Neuronal stem cell (in vitro differentiated cells): ENCODE data around the gene CD200.

Source experiments
- DNase-seq: peaks from one replicate; pipeline ENCODE4 v3.0.0-alpha.2; 2013; ENCODE audit warnings: low spot score
- H2AFZ ChIP-seq: one replicate; pipeline ENCODE4 v1.6.1; 2013; ENCODE audit warnings: mild to moderate bottlenecking, low read length, inconsistent platforms
- H2AK5ac ChIP-seq: 2 replicates; pipeline ENCODE4 v1.6.1; 2013; ENCODE audit warnings: low read depth, mild to moderate bottlenecking, inconsistent platforms, low read length, moderate library complexity, mixed read lengths
- H2BK120ac ChIP-seq: 2 replicates; pipeline ENCODE4 v1.6.1; 2013; ENCODE audit warnings: low read depth, mild to moderate bottlenecking, inconsistent platforms, low read length, moderate library complexity, mixed read lengths
- H2BK12ac ChIP-seq: one replicate; pipeline ENCODE4 v1.6.1; 2013; ENCODE audit warnings: low read length, inconsistent platforms
- H2BK15ac ChIP-seq: 2 replicates; pipeline ENCODE4 v1.6.1; 2013; ENCODE audit warnings: mild to moderate bottlenecking, low read length, inconsistent platforms, mixed read lengths
- H2BK5ac ChIP-seq: one replicate; pipeline ENCODE4 v1.6.1; 2013; ENCODE audit warnings: inconsistent platforms, mild to moderate bottlenecking, low read length, moderate library complexity
- H3K14ac ChIP-seq: one replicate; pipeline ENCODE4 v1.6.1; 2013; ENCODE audit warnings: low read length, inconsistent platforms
- H3K18ac ChIP-seq: 2 replicates; pipeline ENCODE4 v1.6.1; 2013; ENCODE audit warnings: low read length, inconsistent platforms
- H3K23ac ChIP-seq: 2 replicates; pipeline ENCODE4 v1.6.1; 2013; ENCODE audit warnings: low read depth, mild to moderate bottlenecking, mixed read lengths, low read length, inconsistent platforms; ENCODE audit not compliant: poor library complexity
- H3K27ac ChIP-seq: replicated peaks from 3 replicates; pipeline ENCODE4 v1.5.1; 2013; ENCODE audit warnings: low read length, inconsistent platforms
- H3K27me3 ChIP-seq, 3 experiments: 2 replicates each; pipeline ENCODE4 v1.6.1; 2013; ENCODE audit warnings: low read length in 3 of 3, mild to moderate bottlenecking in 2 of 3, inconsistent platforms in 1 of 3, low read depth in 1 of 3, mixed read lengths in 1 of 3, moderate library complexity in 1 of 3; ENCODE audit not compliant: control insufficient read depth in 3 of 3, insufficient read depth in 3 of 3
- H3K36me3 ChIP-seq, 2 donors: replicated peaks in 1 of 2; 2 replicates each; pipeline ENCODE4 v1.6.1; 2013; ENCODE audit warnings: low read length in 2 of 2; ENCODE audit not compliant: control insufficient read depth in 2 of 2, insufficient read depth in 2 of 2
- H3K4ac ChIP-seq: 2 replicates; pipeline ENCODE4 v1.6.1; 2013; ENCODE audit warnings: inconsistent platforms, mild to moderate bottlenecking, low read length, moderate library complexity
- H3K4me1 ChIP-seq, 2 donors: 1 replicate in 1 of 2; 2 replicates in 1 of 2; pipeline ENCODE4 v1.6.1; 2013; ENCODE audit warnings: low read length in 2 of 2, low read depth in 1 of 2; ENCODE audit not compliant: control insufficient read depth in 2 of 2, insufficient read depth in 1 of 2
- H3K4me2 ChIP-seq: one replicate; pipeline ENCODE4 v1.6.1; 2013; ENCODE audit warnings: mild to moderate bottlenecking, low read length, inconsistent platforms; ENCODE audit not compliant: insufficient read depth, poor library complexity, severe bottlenecking
- H3K4me3 ChIP-seq, 2 donors: 2 replicates each; pipeline ENCODE4 v1.5.1; 2013; ENCODE audit warnings: low read length in 2 of 2, mild to moderate bottlenecking in 2 of 2, inconsistent platforms in 1 of 2, moderate library complexity in 1 of 2
- H3K79me1 ChIP-seq: one replicate; pipeline ENCODE4 v1.6.1; 2013; ENCODE audit warnings: low read depth, mild to moderate bottlenecking, inconsistent platforms, low read length, moderate library complexity
- H3K9ac ChIP-seq: one replicate; pipeline ENCODE4 v1.6.1; 2013; ENCODE audit warnings: mild to moderate bottlenecking, low read depth, low read length, inconsistent platforms; ENCODE audit not compliant: poor library complexity
- H3K9me3 ChIP-seq, 2 donors: replicated peaks in 1 of 2; 2 replicates each; pipeline versions ENCODE3 to v1.6.1; 2013; ENCODE audit warnings: low read length in 2 of 2, mild to moderate bottlenecking in 2 of 2, inconsistent platforms in 1 of 2, low read depth in 1 of 2, mixed read lengths in 1 of 2, moderate library complexity in 1 of 2; ENCODE audit not compliant: control insufficient read depth in 2 of 2, insufficient read depth in 1 of 2
- H4K8ac ChIP-seq: one replicate; pipeline ENCODE4 v1.6.1; 2013; ENCODE audit warnings: low read depth, mild to moderate bottlenecking, inconsistent platforms, low read length, moderate library complexity
- H4K91ac ChIP-seq: one replicate; pipeline ENCODE4 v1.6.1; 2013; ENCODE audit warnings: low read length, low read depth, mild to moderate bottlenecking, inconsistent platforms; ENCODE audit not compliant: poor library complexity
- WGBS, 2 donors: extraction: QIAGEN DNeasy Blood & Tissue Kit; methylation state at CpG; one replicate each; pipeline ENCODE4 v1.1.7; 2013; ENCODE audit warnings: missing lambda C conversion rate in 2 of 2, mixed read lengths in 1 of 2; ENCODE audit not compliant: insufficient read length in 2 of 2, insufficient replicate concordance in 1 of 2; ENCODE audit errors: extremely low coverage in 2 of 2; 5-methylcytosine and 5-hydroxymethylcytosine counted together

CD200 gene

DNA sequence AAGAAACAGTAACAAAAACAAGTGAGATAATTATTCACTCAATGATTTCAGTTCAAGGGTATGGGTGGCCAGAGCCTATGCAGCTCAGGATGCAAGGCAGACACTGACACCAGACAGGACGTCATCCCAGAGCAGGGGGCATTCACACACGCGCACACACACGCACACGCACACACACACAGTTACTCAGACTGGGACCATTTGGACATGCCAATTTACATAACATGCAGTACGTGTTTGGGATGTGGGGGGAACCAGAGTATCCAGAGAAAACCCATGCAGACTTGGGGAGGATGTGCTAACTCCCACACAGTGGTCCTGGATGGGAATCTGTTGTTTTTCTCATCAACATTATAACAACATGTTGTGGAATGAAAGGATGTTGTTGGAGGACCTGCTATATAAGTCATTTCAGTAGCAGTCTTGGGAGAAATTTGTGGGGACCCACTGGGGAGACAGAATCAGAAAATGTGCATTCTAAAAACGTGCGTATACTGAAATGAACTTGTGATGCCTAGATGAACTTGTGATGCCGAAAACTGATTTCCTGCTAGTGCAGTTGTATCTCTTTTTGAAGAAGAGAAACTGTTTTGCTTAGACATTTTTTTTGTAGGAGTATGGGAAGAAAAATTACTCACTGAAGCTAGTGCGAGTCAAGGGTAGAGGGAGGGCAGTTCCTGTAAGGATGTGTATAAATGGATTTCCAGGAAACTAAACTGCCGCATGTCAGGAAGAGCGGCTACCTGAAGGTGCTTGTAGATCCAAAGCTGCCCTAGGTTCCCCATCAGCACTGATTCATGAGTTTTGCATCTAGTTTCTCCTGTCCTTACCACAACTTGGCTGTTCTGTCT is 25.2 kb downstream of the CD200 start:
- Histone ChIP-seq H4K8ac (no peak overlapping the region), H3K36me3 (peaks cover 7 to 76% of the 10 kb centered on the region in 2 donors), H3K23ac (no peak overlapping the region), H3K9me3 (peaks cover 0 to 2% of the 10 kb centered on the region in 2 donors), H2AK5ac (no peak overlapping the region), H3K4me2 (no peak overlapping the region), H3K9ac (no peak overlapping the region), H3K18ac (no peak overlapping the region), H2BK12ac (no peak overlapping the region), H4K91ac (no peak overlapping the region), H2BK15ac (no peak overlapping the region), H3K79me1 (no peaks in the 10 kb centered on the region), H2AFZ (no peak overlapping the region), H3K14ac (no peak overlapping the region), H2BK5ac (no peak overlapping the region), H3K4ac (no peak overlapping the region), H3K4me3 (no peak overlapping the region), H3K27me3 (no peaks in the 10 kb centered on the region), H2BK120ac (no peak overlapping the region), H3K4me1 (peaks cover 0 to 4% of the 10 kb centered on the region in 2 donors), H3K27ac (no peak overlapping the region)
- WGBS, 2 donors: no CpG with 5 or more reads among the region's 12 CpGs
- no peak for DNase-seq

DNA sequence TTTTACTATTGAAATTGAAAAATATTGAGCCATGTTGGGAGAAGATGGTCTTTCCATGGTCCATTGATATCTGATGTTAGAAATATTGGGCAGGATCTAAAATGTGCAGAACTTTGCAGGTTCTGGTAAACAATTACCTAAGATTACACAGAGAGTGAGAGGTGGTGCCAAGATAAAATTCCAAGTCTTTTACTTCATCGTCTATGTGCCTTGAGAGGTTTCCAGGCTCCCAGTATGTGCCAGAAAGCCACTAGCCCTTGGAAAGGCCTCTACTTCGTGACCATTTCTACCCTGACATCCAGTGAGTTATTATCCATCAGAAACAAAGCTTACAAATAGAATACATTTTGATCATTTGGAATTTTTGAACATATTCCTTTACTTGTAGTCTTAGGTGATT is 27.6 kb downstream of the CD200 start:
- Histone ChIP-seq H3K9ac (no peak overlapping the region), H2BK15ac (no peak overlapping the region), H3K27ac (no peak overlapping the region), H2AK5ac (no peak overlapping the region), H2AFZ (no peak overlapping the region), H3K4me2 (no peak overlapping the region), H2BK120ac (no peak overlapping the region), H3K36me3 (peaks cover 8 to 81% of the 10 kb centered on the region in 2 donors), H4K91ac (no peak overlapping the region), H3K18ac (no peak overlapping the region), H3K4me1 (no peaks in the 10 kb centered on the region), H3K4me3 (no peak overlapping the region), H3K27me3 (no peaks in the 10 kb centered on the region), H3K14ac (no peak overlapping the region), H2BK5ac (no peak overlapping the region), H3K23ac (no peak overlapping the region), H3K4ac (no peak overlapping the region), H4K8ac (no peak overlapping the region), H3K9me3 (peaks cover 0 to 2% of the 10 kb centered on the region in 2 donors), H3K79me1 (no peaks in the 10 kb centered on the region), H2BK12ac (no peak overlapping the region)
- WGBS, 2 donors: no CpG with 5 or more reads among the region's 2 CpGs
- no peak for DNase-seq

DNA sequence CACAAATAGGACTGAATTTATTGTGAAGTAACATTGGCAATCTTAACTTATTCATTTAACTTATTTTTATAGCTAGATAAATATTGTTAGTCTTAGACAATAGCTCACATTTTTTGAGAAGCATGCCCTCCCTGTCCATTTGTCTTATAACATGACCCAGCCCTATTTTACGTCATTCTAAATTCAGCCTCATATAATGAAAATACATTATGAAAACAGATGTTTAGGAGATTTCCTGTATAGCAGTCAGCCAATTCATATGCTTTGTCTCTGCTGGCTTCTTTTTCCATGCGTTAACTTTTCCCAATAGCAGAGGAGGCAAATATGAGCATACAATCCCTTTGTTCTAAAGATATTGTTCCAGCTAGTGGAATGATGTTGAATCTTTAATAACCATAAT is 29.3 kb downstream of the CD200 start:
- Histone ChIP-seq H3K4ac (no peak overlapping the region), H3K4me2 (no peak overlapping the region), H2BK12ac (no peak overlapping the region), H3K23ac (no peak overlapping the region), H3K79me1 (no peaks in the 10 kb centered on the region), H2BK15ac (no peak overlapping the region), H3K4me3 (no peak overlapping the region), H2BK5ac (no peak overlapping the region), H3K9me3 (peaks cover 0 to 2% of the 10 kb centered on the region in 2 donors), H2AK5ac (no peak overlapping the region), H3K4me1 (no peaks in the 10 kb centered on the region), H3K27ac (no peak overlapping the region), H4K91ac (no peak overlapping the region), H3K27me3 (no peaks in the 10 kb centered on the region), H2AFZ (no peak overlapping the region), H3K14ac (no peak overlapping the region), H4K8ac (no peak overlapping the region), H3K36me3 (peaks cover 8 to 84% of the 10 kb centered on the region in 2 donors), H2BK120ac (no peak overlapping the region), H3K18ac (no peak overlapping the region), H3K9ac (no peak overlapping the region)
- DNase-seq: no peak
- no CpG with 5 or more reads among the region's 2 CpGs for WGBS, 2 donors

DNA sequence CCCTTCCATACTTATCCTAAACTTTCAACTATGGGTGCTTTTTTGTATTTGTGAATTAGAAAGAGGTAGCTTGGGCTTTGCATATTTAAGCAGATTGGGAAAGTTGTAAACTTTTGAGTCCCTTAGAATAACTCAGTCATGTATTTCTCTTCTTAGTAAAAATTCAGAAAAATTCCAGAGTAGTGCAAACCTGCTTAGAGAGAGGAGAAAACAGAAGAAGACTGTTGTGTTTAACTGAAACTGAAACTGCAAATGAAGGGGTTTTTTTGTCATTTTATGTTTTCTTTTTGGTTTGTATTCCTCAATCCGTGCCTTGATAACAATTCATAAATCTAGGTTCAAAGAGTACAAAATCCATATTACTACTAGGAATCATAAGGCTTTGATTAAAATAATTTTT is 31.3 kb downstream of the CD200 start:
- no peak overlapping the region for H3K4me2 ChIP-seq
- H3K14ac ChIP-seq: no peak overlapping the region
- H3K4ac ChIP-seq: no peak overlapping the region
- no peak overlapping the region for H2AK5ac ChIP-seq
- H3K36me3 ChIP-seq: peaks cover 6 to 66% of the 10 kb centered on the region in 2 donors
- H4K91ac ChIP-seq: no peak overlapping the region
- no peak overlapping the region for H3K4me3 ChIP-seq
- H4K8ac ChIP-seq: no peak overlapping the region
- no peaks in the 10 kb centered on the region for H3K79me1 ChIP-seq
- H2BK5ac ChIP-seq: no peak overlapping the region
- H3K27me3 ChIP-seq: no peaks in the 10 kb centered on the region
- H3K23ac ChIP-seq: no peak overlapping the region
- WGBS, 2 donors: no CpG with 5 or more reads among the region's 1 CpG
- no peak overlapping the region for H2BK12ac ChIP-seq
- H3K9ac ChIP-seq: no peak overlapping the region
- peaks cover 0 to 2% of the 10 kb centered on the region in 2 donors for H3K9me3 ChIP-seq
- no peak overlapping the region for H2AFZ ChIP-seq
- DNase-seq: no peak
- H3K27ac ChIP-seq: no peak overlapping the region
- H2BK120ac ChIP-seq: no peak overlapping the region
- no peak overlapping the region for H3K18ac ChIP-seq
- H2BK15ac ChIP-seq: no peak overlapping the region
- H3K4me1 ChIP-seq: no peaks in the 10 kb centered on the region
